IPS-18c (cell line): ENCODE results near the gene SFPQ.
"Not testable (repeated sequence)": the region's sequence is repeated elsewhere in the genome, so short reads cannot be mapped to it uniquely, and the experiment has no call there.

Source experiments
- H3K4me3 ChIP-seq: 2 replicates; pipeline ENCODE4 v1.7.0; 2013; ENCODE audit warnings: low read depth, mild to moderate bottlenecking, low read length, moderate library complexity; ENCODE audit not compliant: insufficient read depth
- H3K9me3 ChIP-seq: one replicate; pipeline ENCODE4 v1.6.1; 2013; ENCODE audit warnings: mild to moderate bottlenecking, low read length, moderate library complexity; ENCODE audit not compliant: control insufficient read depth, insufficient read depth

Gene SFPQ, protein sequence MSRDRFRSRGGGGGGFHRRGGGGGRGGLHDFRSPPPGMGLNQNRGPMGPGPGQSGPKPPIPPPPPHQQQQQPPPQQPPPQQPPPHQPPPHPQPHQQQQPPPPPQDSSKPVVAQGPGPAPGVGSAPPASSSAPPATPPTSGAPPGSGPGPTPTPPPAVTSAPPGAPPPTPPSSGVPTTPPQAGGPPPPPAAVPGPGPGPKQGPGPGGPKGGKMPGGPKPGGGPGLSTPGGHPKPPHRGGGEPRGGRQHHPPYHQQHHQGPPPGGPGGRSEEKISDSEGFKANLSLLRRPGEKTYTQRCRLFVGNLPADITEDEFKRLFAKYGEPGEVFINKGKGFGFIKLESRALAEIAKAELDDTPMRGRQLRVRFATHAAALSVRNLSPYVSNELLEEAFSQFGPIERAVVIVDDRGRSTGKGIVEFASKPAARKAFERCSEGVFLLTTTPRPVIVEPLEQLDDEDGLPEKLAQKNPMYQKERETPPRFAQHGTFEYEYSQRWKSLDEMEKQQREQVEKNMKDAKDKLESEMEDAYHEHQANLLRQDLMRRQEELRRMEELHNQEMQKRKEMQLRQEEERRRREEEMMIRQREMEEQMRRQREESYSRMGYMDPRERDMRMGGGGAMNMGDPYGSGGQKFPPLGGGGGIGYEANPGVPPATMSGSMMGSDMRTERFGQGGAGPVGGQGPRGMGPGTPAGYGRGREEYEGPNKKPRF

GRCh38 chr1:35192853-35193664 is at the start of gene SFPQ:
SFPQ (minus strand) TSS chr1:35193145; CDS start chr1:35193049, 96 bp downstream.
- H3K9me3 ChIP-seq, result no peaks in the 10 kb centered on the region
- H3K4me3 ChIP-seq, result peak within 1 kb of the TSS; percentile 99

DNA sequence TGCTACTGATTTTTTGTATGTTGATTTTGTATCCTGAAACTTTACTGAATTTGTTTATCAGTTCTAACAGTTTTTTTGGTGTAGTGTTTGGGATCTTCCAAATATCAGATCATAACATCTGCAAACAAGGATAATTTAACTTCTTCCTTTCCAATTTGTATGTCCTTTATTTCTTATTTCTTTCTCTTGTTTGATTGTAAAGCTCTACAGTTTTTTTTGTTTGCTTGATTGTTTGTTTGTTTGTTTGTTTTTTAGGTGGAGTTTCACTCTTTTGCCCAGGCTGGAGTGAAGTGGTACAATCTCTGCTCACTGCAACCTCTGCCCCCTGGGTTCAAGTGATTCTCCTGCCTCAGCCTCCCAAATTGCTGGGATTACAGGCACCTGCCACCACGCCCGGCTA is 43.8 kb upstream of the SFPQ start:
- not testable (repeated sequence) for H3K4me3 ChIP-seq, H3K9me3 ChIP-seq

DNA sequence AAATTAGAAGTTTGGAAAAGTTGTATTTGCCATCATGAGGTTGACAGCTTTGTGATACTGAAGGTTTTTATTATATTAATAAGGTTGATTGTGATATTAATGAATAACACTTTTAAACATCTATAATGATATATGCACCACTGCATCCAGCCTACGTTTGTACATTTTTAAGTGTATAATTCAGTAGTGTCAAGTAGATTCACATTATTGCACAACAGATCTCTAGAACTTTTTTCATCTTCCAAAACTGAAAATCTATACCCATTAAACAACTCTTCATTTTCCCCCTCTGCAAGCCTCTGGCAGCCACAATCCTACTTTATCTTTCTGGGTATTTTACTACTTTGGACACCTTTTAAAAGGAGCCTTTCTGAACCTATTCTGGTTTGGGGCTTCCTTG is 38.3 kb upstream of the SFPQ start:
- no peak overlapping the region for H3K4me3 ChIP-seq
- H3K9me3 ChIP-seq, result no peaks in the 10 kb centered on the region

GRCh38 chr1:35229587-35230360 is 36.8 kb upstream of the SFPQ start:
- Histone ChIP-seq H3K9me3 (no peaks in the 10 kb centered on the region), H3K4me3 (no peak overlapping the region)

DNA sequence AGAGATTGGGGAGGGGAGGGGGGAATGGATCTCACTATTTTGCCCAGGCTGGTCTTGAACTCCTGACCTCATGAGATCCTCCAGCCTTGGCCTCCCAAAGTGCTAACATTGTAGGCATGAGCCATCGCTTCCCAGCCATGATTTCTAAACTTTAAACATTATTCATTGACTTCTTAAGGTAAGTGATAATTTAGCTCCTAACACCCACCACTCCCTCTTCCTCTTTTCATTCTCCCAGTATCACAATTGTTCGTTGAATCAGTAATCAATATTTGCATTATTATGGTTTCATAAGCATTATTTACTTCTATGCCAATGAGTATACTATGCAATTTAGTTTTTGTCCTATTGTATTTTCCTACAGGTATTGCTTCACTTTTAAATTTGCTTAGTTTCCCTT is 33.6 kb upstream of the SFPQ start:
- H3K9me3 ChIP-seq, result no peaks in the 10 kb centered on the region
- no peak overlapping the region for H3K4me3 ChIP-seq

DNA sequence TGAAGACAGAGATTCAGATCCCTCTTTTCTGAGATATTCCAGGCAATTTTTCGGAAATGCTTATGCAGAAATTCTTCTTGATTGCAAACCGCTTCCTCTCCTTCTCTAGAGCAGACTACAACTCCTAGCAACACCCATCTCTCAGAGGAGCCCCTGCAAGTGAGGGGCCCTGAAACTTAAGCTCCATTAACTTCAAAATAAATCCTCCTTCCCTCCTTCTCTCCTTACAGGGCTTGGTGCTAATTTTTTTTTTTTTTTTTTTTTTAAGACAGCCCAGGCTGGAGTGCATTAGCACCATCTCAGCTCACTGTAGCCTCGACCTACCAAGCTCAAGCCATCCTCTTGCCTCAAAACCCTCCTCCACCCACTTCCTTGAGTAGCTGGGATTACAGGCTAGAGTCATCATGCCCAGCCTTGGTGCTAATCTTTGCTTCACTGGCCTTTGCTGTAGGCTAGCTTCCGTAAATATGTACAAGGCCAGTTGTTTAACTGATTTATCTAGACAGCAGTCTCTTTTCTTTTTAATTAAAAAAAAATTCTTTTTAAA is 30.2 kb upstream of the SFPQ start:
- H3K9me3 ChIP-seq, result no peaks in the 10 kb centered on the region
- no peak overlapping the region for H3K4me3 ChIP-seq

DNA sequence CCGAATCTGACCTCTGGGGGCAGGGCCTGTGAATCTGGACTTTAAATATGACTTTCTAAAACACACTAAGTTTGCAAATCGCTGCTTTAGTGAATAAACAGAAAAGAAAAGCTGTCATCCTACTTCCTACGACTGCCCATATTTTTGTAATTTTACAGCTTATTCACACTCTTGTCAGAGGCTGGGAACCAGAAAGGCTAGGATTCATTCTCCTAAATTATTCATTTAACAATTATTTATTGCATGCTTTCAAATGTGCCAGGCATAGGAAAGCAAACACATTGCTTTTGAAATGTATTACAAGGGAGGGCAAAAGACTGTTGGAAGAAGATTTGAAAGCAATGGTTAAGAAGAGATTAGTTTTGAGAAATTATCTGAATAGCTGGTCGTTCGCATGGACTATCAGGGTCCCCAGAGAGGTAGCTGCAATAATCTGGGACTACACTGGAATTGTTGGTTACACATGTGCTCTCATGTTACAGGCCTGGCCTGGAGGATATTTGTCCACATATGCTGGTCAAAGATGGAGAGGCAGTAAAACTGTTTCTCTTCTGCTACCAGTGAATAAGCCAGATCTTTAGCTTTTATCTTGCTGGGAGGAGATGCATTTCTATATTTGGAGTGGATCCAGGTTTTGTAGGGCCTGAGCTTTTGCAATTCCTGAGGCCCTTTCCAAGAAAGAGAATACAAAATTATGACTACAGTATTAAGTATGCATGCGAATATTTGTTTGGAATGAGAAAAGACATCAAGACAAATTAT is 29.6 kb upstream of the SFPQ start:
- H3K9me3 ChIP-seq, result no peaks in the 10 kb centered on the region
- H3K4me3 ChIP-seq, result no peak overlapping the region

- no peaks in the 10 kb centered on the region for H3K9me3 ChIP-seq
- H3K4me3 ChIP-seq, result no peak overlapping the region
Measured at GRCh38 chr1:35220976-35221375, 28.0 kb upstream of the SFPQ start.

DNA sequence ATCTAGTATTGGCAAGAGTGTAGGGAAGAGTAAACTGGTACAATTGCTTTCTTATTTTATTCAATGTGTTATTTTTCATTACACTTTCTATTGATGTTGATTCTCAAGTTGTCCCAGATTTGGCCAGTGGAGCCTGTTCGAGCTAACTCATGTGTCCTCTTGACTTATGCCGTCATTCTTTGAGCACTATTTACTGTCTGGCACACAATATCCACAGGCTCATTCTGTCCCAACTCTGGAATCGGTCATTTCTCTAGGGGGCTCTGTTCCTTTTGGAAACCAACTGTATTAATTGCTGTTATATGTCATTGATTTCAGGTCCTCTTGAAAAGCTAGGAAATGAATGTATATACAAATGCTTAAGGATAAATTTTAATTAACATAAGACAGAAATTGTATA is 22.4 kb upstream of the SFPQ start:
- Histone ChIP-seq H3K9me3 (no peaks in the 10 kb centered on the region), H3K4me3 (no peak overlapping the region)

- Histone ChIP-seq H3K4me3 (0 out of 2 replicates have a peak overlapping the region, but pooled peaks have one; percentile 1), H3K9me3 (no peaks in the 10 kb centered on the region)
Measured at GRCh38 chr1:35211120-35211414, 18.1 kb upstream of the SFPQ start.

DNA sequence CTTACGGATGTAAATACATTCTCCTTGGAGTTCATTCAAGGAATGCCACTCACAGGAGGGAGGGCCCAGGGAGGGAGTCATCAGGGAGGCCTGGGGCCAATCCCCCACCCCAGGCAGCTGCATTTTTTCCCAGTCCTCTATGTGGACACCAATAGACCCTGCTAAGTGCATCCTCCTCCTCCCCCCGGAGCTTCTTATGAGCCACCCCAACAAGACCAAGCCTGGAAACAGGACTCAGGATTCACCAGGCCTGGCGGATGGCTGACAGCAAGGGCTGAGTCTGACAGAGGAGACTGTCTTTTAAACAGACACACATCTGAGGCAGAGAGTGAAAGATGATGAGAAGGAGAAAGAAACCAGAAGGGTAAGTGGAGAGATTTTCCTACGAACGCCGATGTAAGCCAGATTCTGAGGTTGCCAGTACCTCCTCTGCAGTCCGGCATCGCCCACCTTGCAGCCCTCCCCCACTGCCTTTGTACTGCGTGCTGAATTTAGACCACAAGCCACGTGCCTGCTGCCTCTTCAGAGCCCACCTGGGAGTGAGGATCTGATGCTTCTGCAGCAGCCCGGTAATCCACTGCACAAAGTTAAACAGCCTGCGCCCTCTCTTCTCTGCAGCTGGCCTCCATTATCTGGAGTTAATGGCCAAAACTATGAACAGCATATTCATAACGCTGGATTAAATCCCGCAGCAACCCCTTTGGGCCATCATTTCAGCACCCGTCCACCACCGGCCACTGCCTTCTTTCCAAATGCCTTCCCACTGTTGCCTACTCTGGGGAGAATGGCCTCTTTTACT is 17.6 kb upstream of the SFPQ start:
- Histone ChIP-seq H3K4me3 (0 out of 2 replicates have a peak overlapping the region, but pooled peaks have one; percentile 1), H3K9me3 (no peaks in the 10 kb centered on the region)

- Histone ChIP-seq H3K4me3 (no peak overlapping the region), H3K9me3 (no peaks in the 10 kb centered on the region)
Measured at GRCh38 chr1:35203295-35203694, 10.3 kb upstream of the SFPQ start.

DNA sequence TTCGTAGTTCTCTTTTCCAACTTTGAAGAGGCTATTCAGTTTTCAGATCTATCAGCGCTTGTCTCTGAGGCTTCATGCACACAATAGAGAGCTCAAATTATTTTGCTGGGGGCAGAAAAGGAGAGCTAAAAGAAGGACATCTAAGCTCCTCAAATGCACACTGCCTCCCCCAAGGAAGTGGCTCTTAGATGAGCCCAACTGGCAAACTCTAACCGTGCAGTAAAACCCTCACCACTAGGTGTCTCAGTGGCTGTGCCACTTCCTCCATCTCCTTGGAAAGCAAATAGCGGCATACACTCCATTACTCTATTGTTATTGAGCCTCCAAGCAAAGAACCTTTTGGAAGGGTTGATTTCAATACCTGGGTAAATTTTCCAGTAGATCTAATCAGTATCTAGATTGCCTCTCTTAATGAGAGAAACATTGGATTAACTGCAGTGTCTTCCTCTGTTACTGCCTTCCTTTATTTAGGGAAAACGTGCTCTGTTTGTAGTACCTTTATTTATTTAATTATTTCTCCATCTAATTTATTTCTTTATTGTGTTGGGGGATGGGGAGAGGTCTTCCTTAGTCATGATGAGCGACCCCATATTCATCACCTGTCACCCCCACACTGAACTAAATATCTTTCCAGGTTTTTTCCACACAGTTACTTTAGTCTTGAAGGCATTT is 9.2 kb upstream of the SFPQ start:
- H3K9me3 ChIP-seq, result no peaks in the 10 kb centered on the region
- no peak overlapping the region for H3K4me3 ChIP-seq

DNA sequence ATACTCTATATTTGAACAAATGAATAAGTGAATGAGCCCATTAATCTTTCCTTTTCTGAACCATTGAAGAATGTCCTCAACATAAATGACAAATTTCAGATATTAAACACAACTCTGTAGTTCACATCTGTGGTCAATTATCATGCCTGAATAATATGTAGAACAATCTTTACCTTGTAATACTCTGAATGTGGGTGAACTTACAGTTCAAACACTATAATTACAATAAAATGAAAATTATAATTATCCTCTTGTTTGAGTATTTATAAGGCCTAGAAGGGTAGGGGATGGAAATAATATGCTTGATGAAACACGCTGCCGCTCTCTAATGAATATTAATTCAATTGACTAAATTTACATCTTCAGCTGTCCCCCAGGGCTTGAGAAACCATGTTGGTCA is 8.7 kb upstream of the SFPQ start:
- Histone ChIP-seq H3K9me3 (no peaks in the 10 kb centered on the region), H3K4me3 (no peak overlapping the region)
